Fibroblast of skin of abdomen (primary cell): ENCODE results near the gene TGFB1. TPM values are rescaled to one million over a fixed set of nuclear protein-coding genes. Genes with fewer than 3 reads are reported as not detected.
"Not testable (repeated sequence)": the region's sequence is repeated elsewhere in the genome, so short reads cannot be mapped to it uniquely, and the experiment has no call there.

ENCODE experiments used
- DNase-seq: peaks from one replicate; pipeline ENCODE4 v3.0.0-alpha.2; 2013
- polyA plus RNA-seq, 2 experiments: library from polyadenylated mRNA; unstranded; fragments of 120-200 nt; gene quantifications; one replicate each; pipeline ENCODE4 v1.2.1, GENCODE V29; 2013; ENCODE audit not compliant: insufficient read length in 2 of 2

The TGFB1 gene
- polyA plus RNA-seq (2013, experiment 1 of 2; ENCODE audit: insufficient read length): 133 TPM
- 149 TPM for polyA plus RNA-seq (2013, experiment 2 of 2; ENCODE audit: insufficient read length)

DNA sequence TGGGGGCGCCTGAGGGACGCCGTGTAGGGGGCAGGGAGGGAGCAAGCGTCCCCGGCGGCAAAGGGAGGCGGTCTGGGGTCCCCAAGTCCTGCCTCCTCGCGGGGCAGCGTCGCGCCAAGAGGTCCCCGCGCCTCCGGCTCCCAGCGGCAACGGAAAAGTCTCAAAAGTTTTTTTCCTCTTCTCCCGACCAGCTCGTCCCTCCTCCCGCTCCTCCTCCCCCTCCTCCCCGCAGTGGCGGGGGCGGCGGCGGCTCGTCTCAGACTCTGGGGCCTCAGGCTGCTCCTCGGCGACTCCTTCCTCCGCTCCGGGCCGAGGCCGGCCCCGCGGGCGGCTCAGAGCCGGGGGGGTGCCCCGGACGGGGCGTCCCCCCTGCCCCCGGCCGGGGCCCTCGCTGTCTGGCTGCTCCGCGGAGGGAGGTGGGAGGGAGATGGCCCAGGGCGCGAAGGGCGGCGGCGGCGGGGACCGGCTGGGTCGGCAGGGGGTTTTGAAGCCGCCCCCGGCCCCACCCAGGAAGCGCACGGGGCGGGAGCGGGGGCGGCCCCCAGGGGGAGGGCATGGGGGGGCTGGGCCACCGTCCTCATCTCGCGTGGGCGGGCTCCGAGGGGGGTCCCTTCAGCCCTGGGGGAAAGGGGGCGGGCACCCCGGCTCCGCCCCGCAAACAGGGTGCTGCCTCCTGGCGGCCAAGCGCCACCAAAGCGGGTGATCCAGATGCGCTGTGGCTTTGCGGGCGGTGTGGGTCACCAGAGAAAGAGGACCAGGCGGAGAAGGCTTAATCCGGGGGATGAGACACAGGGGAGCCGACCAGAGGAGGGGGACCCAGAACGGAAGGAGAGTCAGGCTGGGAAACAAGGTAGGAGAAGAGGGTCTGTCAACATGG is at the start of gene TGFB1:
Gene TGFB1, minus strand, starts transcription at position 457 of the 877 bp plus-strand sequence. CDS start 878 bp downstream, outside the sequence.
- peak; percentile 93 for DNase-seq

DNA sequence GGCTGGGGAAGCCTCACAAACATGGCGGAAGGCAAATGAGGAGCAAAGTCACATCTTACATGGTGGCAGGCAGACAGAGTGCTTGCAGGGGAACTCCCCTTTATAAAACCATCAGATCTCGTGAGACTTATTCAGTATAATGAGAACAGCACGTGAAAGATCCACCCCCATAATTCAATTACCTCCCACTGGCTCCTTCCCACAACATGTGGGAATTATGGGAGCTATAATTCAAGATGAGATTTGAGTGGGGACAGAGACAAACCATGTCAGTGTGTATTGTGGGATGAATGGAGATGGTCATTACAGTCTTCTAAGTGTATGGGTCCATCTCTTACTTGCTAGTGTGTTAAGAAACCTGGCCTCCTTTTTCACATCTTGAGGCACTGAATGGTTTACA is 48.3 kb upstream of the TGFB1 start:
- no peak for DNase-seq

DNA sequence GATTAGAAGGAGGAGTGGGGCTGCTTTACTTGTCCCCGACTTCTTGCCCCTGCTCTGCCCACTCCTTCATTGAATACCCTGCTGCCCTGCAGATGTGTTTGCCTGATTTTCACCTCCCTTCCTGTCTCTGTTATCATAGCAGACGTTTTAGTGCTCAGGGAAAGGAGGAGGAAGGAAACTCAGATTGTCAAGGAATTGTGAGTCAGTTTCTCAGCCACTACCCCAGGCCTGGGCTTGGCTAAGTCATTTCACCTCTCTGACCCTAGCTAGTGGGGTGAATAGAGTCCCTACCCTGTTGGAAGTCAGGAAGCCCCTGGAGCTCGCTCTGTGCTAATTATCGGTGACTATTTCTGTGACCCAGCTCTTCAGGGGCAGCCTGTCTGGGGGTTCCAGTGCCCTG is 47.8 kb upstream of the TGFB1 start:
- DNase-seq: no peak

DNA sequence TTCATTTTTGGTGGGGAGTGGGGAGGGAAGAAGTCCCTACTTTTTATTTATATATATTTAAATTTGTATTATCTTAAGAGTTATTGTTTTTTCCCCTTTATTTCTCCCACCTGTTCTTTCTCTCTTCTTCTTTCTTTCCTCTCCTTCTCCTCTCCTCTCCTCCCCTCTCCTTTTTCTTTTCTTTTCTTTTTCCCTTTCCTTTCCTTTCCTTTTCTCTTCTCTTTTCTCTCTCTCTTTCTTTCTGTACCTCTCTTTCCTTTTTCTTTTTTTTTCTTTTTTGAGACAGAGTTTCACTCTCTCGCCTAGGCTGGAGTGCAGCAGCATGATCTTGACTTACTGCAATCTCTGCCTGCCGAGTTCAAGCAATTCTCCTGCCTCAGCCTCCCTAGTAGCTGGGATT is 45.8 kb upstream of the TGFB1 start:
- DNase-seq: no peak

DNA sequence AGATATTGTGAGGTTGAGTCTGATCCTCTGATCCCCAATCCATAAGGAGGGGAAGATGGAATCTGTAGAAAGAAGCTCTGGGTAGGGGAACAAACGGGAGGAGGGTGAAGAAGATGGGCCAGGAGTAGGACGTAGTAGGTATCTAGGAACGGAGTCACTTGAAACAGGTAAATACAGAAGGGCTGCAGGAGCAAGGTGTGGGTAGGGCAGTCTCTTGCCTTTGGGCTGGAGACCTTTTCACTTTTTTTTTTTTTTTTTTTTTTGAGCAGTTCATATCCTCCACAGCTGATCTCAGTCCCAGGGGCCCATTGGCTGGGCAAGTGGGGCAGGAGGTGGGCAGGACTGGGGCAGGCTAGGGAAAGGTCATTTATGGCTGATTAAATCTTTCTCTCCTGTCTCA is 45.4 kb upstream of the TGFB1 start:
- DNase-seq: no peak

DNA sequence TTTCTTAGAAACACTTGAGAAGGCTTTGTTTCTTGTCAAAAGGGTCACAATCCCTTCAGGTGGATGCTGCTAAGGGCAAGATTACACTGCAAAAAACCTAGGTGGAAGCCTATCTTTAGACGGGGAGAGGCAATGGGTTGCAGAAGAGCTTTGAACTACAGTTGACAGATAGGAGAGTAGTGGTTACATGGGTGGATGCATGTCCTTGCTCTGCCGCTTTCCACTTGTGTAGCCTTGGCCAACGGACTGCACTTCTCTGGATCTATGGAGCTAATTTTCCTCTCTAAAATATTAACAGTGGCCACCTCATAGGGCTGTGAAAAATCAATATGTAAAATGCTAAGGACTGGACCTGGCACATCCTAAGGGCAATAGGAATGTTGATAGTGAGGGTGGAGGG is 44.9 kb upstream of the TGFB1 start:
- no peak for DNase-seq

DNA sequence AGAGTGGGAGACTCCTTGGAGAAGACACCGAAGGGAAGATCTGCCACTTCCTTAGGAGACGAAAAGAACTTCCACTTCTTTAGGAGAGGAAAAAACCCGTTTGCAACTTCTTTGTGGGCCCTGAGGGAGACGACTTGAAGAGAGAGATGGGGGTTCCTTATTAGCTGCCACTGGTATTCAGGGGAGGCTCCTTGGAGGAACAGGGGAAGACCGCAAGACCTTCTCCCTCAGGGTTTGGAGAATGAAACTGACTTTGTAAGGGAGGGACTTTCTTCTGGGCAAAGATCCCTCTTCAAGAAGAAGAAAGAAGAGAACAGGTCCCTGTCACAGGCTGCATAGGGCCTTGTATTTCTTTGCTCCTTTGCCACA is 44.3 kb upstream of the TGFB1 start:
- no peak for DNase-seq

DNA sequence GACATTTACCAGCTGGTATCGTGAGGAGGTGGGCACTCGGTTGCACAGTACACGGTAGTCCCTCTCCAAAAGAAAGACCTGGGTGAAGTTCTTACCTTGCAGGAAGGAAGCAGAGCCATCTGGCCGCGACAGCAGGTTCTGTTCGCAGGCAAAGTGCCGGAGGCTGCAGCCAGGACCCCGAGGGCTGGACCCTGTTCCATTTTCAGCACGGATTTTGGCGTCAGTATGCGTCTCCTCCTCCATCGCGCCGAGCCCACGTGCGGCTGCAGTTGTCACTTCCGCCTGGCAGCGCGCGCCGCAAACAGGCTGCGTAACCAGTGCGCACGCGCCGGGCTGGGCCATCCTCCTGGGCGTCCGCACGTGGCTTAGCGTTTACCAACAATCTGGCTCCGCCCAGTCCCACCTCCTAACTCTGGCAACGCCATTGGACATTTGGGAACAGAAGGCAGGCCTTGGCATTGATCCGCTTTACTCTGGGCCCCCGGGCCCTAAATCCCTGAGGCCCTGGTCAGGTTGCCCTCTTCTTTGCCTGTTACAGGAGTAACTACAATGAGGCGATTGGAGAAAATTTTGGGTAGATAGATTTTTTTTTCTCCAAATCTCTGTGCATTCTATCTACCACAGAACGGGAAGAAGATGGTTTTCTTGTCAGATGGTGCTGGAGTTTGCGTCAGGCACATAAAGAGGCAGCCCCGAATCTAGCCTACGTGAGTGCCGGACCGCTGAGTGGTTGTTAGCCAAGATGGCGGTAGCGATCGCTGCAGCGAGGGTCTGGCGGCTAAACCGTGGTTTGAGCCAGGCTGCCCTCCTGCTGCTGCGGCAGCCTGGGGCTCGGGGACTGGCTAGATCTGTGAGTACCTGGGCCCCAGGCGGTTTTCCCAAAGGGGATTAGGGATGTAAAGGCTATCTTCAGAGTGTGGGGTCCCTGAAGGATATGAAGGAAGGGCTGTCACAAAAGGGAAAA is 43.6 kb upstream of the TGFB1 start, which contains the start of the genes BCKDHA and EXOSC5:
Gene BCKDHA, plus strand, starts transcription at position 733 of the 964 bp plus-strand sequence. Its CDS starts 10 bp downstream, at position 743.
Gene EXOSC5, minus strand, starts transcription at position 274 of the 964 bp plus-strand sequence. Its CDS starts 31 bp downstream, at position 243.
- DNase-seq: peak; percentile 100

DNA sequence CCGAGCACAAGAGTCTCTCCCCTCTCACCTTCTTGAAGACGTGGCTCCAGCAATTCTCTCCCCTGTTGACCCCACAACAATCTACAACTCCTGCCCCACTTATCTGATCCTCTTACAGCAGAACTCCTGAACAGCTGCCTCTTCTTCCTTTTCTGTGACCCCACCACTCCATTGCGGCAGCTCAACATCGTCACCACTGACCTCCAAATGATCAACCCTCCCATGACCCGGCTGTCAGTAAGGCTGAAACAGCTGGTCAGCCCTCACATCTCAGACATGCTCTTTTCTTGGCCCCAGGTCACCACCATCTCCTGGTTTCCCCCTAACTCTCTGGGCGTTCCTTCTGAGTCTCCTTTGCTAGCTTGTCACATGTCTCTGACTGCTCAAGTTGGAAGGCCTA is 41.6 kb upstream of the TGFB1 start:
- no peak for DNase-seq

DNA sequence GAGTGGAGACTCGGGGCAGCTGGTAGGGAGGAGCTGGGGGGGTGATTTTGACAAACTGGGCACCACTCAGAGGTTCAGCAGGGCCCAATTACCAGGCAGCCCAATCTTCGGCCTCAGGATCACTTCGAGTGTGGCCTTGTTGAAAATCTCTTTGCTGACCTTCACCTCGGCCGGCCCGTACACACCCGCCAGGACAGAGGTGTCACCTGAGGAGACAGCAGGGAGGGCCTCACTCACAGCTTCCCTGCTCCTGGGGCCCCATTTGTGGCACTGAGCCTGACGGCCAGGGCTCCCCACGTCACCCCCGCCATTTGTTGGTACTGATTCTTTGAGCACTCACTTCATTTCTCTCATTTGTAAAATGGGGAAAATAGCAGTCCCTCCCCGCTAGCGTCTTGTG is 39.1 kb upstream of the TGFB1 start:
- DNase-seq: no peak

DNA sequence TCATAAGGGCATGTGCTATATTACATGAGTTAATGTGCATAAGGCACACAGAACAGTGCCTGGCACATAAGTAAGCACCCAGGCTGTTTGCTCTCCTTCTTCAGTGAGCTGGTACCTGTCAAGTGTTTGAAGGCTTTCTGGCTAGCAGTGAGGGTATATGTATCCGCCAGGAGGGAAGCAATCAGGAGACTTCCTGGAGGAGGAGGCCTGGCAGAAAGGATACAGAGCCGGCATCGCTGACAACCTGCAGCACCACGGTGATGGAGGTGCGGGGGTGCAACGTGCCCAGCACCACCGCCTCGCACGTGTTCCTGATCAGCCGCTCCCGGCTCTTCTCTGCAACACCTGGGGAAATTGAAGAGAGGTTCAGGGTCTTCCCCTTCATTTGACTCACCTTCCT is 37.9 kb upstream of the TGFB1 start:
- DNase-seq: no peak

DNA sequence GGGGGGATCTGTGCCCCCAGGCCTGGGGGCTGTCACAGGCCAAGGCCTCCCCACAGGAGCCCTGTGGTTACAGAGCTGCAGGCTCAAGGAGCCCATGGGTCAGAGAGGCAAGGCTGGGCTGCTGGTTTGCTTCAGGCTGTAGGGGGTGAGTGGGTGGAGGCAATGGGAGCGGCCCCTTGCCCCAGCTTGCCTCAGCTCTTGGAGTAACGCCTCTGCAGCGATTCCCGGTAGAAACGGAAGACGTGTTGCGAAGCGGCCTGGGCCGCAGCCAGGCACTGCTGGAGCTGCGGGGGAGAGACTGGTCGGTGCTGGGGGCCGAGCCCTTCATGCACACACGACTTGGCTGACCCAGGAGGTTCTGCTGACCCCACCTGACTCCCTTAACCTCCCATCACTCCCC is 32.7 kb upstream of the TGFB1 start:
- no peak for DNase-seq

DNA sequence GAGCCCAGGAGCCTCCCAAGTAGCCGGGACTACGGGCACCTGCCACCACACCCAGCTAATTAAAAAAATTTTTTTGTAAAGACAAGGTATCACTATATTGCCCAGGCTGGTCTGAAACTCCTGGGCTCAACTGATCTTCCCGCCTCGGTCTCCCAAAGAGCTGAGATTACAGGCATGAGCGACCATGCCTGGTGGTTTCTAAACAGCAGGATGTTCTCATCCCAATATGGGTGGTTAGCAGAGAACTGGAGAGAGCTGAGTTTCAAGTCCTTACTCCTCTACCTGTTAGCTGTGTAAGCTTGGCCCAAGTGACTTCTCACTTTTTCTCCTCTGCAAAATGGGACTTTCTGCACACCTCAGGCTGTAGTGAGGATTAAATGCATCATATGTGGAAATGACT is 30.6 kb upstream of the TGFB1 start:
- DNase-seq: no peak

DNA sequence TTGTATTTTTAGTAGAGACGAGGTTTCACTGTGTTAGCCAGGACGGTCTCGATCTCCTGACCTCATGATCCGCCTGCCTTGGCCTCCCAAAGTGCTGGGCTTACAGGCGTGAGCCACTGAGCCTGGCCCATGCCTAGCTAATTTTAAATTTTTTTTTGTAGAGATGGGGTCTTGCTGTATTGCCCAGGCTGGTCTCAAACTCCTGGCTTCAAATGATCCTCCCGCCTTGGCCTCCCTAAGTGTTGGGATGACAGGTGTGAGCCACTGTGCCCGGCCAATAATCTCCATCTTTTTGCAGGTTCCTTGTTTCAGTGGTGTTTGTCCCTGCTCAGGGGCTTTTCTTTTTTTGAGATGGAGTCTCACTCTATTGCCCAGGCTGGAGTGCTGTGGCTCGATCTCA is 27.8 kb upstream of the TGFB1 start:
- not testable (repeated sequence) for DNase-seq

DNA sequence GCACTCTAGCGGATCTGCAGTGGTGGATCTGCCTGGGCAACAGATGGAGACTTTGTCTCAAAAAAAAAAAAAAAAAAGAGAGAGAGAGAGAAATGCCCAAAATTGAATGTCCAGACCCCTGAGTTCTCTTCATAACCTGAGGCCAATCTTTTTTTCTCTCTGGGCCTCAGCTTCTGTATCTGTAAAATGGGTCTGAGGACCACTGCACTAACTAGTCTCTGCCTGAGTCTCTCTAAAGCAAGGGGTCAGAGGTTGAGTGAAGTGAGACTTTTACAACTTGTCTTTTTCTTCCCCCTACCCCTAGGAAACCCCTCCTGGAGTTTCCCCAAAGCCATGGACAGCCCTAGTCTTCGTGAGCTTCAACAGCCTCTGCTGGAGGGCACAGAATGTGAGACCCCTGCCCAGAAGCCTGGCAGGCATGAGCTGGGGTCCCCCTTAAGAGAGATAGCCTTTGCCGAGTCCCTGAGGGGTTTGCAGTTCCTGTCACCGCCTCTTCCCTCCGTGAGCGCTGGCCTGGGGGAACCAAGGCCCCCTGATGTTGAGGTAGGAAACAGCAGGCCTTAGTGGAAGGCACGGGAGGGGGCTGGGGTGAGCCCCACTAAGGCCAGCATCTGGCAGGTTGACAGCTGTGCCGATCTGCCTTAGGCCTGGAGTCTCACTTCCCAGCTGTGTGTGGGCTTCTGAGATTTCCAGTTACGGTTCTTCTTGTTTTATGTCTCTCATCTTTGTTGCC is 24.4 kb upstream of the TGFB1 start:
- DNase-seq: no peak

DNA sequence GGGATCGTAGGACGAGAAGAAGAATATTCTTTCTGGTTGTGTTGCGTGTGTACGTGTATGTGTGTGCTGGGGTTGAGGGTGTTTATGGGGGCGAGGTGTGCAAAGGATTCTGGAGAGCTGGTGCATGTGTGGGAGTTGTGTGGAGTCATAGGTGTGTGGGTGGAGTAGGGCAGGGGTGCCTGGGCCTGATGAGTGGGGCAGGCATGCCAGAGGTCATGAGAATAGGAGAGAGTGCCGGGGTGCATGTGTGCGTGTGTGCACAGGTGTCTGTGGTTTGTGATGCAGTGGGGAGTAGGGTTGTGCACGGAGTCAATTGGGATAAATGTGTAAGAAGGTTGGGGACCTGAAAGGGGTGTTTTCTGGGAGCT is 23.3 kb upstream of the TGFB1 start:
- DNase-seq: no peak

DNA sequence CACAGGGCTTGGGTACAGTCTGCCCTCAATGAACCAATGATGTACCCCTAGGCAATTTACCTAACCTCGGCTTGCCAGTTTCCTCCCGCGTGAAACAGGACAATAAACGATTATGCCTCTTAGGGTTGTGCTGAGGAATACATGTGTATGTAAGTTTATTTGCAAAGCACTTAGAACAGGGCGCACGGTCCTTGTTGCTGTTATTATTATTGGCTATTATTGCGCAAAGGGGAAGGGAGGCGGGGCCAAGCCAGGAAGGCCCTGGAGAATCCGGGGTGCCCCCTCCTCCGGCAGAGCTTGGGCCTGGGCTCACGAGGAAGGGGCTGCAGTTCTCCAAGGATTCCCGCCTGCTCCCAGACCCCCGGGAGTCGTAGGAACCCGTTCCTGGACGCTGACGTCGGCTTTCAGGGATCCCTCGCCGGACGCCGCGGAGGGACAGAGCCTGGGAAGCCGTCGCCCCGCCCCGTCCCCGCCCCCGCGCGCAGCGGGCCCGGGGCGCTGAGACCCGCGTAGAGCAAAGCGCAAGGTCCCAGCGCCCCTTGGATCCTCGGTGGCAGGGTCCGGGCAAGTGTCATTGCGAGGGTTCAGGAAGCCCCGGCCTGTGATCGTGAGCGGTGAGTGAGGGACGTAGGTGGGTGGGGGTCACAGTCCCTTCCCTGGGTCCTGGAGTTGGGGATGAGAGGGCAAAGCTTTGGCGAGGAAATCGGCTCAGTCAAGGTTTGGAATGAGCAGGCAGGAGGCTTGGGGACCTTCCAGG is 22.7 kb upstream of the TGFB1 start, which contains the start of gene TMEM91:
Gene TMEM91, plus strand, starts transcription at position 293 of the 757 bp plus-strand sequence. CDS start 1,777 bp downstream, outside the sequence.
- no peak for DNase-seq

DNA sequence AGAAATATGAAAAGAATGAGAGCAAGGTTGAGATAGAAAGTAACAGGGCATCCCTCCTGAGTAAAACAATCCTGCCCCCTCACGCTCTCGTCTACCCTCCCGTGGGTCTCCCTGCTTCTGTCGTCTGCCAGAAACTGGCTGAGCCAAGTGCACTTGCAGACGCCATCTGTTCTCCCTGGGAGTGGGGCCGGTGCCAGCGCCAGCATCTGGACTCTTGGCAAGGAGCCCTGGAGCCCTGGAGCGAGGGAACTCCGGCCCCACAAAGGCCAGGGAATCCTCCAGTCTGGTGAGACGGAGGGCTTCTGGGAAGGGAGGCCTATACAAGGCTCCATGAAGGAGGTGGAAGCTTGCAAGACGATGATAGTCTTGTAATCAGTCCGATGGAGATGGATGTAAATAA is 20.3 kb upstream of the TGFB1 start:
- DNase-seq: peak; percentile 92

DNA sequence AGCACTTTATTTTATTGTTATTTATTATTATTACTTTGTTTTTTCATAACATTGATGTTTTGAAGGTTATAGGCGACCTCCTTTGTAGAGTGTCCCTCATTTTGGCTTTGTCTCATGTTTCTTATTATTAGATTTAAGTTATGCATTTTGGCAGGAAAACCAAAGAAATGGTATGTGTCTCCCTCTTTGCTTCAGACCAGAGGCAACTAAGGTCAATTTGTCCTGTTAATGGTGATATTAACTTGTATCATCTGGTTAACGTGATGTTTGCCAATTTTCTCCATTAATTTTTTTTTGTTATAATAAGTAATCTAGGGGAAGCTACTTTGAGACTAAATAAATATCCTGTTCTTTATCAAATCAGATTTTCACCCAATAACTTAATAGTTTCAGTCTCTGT is 18.8 kb upstream of the TGFB1 start:
- no peak for DNase-seq

DNA sequence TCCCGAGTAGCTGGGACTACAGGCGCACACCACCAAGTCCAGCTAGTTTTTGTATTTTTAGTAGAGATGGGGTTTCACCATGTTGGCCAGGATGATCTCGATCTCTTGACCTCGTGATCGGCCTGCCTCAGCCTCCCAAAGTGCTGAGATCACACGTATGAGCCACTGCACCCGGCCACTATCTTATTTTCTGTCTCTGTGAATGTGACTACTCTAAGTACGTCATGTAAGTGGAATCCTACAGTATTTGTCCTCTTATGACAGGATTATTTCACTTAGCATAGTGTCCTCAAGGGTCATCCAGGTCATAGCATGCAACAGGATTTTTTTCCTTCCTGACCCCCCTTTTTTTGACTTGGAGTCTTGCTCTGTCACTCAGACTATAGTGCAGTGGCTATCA is 17.8 kb upstream of the TGFB1 start:
- DNase-seq: no peak

DNA sequence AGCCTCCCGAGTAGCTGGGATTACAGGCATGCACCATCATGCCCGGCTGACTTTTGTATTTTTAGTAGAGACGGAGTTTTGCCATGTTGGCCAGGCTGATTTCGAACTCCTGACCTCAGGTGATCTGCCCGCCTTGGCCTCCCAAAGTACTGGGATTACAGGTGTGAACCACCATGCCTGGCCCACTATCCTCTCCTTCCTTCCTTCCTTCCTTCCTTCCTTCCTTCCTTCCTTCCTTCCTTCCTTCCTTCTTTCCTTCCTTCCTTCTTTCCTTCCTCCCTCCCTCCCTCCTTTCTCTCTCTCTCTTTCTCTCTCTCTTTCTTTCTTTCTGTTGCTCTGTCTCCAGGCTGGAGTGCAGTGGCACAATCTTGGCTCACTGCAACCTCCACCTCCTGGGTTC is 17.4 kb upstream of the TGFB1 start:
- not testable (repeated sequence) for DNase-seq

DNA sequence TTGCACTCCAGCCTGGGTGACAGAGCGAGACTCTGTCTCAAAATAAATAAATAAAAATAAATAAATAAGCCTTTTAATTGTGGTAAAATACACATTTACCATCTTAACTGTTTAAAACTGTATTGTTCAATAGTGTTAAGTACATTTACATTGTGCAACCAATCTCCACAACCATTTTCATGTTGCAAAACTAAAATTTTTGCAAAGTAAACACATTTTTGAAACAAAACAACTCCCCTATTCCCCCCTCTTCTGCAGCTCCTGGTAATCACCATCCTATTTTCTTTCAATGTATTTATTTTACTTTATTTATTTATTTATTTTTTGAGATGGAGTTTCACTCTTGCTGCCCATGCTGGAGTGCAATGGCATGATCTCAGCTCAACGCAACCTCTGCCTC is 16.0 kb upstream of the TGFB1 start:
- no peak for DNase-seq
